ENCODE measurements around the gene SLC16A5.
"Not testable (repeated sequence)": the region's sequence is repeated elsewhere in the genome, so short reads cannot be mapped to it uniquely, and the experiment has no call there.

Gene SLC16A5

DNA sequence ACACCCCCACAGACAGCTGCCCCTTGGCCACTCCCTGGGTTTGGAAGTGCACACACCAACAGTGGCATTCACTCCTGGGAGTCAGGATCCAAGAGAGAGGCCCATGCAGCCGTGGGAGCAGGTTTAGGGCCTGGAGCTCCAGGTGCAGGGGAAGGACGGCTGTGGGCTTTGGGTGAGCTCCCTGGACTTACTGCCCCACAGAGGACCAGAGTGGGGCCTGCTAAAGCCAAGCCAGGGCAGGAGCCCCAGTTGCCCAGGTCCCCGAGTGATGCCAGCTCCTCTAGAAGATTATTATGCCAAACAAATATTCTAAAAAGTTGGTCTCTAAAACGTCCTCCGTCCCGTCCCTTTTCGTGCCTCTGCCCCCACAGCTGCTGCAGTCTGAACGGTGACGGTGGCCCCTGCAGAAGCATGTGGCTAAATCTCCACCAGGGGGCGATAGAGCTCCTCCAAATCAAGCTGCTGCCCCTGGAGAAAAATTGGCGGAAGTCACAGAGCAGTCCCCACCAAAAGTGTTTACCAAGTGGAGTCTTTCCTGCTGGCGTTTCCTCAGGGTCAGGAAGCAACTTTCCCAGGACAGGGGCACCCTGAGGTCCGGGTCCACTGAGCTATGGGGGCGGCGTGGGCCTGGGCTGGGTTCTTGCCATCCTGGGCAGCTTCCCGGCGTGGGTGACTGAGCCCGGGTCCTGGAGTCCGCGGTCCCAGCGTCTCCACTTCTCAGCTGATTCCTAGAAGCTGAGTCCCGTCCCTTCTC, 26.2 kb downstream of the SLC16A5 start:
- peak; percentile 61 to 86 (median 81) for DNase-seq

DNA sequence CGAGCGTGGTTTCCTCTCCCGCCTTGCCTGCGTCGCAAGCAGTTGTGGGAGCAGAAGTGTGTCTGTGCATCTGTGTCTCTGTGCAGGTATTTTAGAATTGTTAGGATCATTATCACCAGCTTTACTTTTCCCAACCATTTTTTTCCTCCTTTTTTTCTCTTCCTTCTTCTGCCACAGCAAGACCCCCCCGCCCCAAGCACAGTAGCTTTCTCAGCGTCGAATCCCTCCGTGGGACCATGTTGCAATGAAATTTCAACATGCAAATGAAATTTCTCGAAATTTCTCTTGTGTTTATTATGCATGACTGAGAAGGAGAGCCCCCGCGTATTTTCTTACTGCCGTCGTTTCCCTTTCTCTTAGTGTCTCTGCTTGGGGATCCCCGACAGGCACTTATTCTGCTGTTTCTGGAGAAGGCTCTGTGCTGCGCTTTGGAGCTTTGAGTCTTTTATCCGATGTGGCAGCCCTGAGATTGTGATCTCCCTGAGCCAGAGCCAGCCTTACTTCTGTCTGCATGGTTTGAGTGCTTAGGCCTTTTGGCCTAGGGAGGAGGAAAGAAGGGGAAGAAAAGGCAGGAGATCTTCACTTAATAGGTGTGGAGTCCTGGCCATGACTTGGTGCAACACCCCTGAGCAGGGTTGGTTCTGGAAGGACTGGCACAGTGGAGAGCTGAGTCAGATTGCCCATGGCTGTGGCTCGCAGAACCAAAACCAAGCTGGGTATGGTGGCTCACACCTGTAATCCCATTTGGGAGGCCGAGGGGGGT, 27.0 kb downstream of the SLC16A5 start:
- no peak for DNase-seq

DNA sequence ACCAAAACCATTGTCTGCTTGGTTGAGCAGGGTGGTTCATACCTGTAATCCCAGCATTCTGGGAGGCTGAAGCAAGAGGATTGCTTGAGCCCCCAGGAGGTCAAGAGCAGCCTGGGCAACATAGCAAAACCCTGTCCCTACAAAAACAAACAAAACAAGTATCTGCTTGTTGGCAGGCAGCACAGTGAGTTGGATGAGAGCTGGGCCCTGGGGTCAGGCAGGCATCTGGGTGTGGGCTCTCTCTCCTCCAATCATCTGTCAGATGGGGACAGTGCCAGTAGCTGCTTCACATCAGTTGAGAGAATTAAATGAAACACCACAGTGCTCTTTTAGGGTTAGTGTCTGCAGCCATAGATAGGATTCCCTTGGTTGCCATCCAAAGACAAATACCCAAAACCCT, 27.8 kb downstream of the SLC16A5 start:
- DNase-seq, result no peak

DNA sequence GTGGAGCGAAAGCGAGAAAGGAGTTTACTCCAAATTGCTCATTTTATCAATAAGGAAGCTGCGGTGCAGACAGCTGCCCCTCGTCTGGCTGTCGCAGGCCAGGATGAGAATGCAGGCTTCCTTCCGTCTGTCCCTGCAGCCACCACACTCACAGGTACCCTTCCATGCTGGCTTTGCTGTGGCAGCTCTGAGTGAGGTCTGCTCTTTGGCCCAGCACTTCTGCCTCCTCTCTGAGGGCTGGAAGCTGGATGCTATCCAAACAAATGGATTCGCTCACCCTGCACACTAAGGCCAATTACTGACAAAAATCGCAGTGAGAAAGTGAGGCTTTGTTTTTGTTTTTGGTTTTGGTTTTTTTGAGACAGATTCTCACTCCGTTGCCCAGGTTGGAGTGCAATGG, 29.0 kb downstream of the SLC16A5 start:
- DNase-seq, result no peak

DNA sequence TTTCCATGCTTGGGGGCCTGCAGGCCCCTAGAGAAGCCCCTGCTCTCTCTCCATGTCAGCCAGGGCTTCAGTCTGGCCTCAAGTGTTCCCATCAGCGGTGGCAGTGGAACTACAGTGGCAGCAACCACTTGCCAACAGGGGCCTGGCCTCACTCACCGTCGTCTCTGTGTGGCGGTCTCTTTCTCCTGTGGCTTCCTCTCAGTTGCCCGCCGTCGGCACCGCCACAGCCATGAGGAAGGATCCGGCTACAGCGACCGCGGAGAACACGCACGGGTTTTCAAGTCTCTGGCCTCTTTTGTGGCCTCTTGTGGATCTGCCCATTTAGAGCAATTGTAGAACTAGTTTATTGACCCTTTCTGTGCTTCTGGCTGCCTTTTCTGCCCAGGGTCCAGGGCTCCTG, 30.6 kb downstream of the SLC16A5 start:
- no peak for DNase-seq

DNA sequence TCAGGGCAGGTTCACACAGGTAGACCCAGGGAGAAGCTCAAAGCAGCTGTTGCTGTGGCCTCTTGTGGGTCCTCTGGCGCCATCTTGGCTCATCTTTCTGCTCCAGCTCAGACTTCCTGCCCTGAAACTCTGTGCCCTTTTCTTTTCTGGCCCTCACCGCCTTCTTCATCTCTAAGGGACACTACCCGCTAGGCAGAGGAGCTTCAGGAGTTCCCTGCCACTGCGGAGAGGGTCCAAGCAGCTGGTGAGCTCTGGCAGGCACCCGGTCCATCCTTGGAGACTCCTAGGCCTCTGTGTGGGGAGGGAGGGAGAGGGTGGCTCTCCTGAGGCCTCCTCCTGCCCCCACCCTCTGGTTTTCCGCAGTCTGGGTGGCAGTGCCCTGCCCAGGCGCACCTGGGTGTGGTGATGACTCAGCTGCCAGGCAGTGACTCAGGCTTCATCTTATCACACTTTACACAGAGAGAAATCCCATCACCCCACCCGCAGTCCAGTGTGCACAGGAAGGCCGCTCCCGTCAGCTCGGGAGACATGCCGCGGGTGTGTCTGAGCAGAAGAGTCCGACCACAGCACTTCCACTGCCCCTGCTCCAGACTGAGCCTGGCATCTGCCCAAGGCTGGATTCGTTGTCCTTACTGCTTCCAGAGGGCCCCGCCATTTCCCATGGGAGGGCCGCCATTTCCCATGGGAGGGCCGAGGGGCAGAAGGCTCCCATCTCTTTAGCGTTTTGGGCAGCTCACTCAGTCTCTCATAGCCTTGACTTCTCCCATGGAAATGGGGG, 36.5 kb downstream of the SLC16A5 start:
- peak in 1 of 3 experiments; percentile 41 for DNase-seq

DNA sequence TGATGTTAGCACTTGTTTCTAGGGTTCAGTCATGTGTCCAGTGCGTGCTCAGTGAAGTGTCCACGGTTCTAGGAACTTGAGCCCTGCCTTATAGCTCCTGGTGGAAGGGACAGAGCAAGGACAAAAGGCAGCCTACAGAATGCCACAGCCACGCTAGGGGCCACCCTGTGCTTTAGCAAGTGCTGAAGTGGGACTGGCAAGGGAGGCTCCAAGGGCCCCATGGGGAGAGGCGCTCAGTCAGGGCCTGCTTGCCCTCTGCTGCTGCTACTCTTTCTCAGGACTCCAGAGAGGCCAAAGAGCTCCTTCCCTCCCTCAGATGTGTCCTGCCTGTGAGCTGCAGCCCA, 37.0 kb downstream of the SLC16A5 start:
- DNase-seq, result no peak

DNA sequence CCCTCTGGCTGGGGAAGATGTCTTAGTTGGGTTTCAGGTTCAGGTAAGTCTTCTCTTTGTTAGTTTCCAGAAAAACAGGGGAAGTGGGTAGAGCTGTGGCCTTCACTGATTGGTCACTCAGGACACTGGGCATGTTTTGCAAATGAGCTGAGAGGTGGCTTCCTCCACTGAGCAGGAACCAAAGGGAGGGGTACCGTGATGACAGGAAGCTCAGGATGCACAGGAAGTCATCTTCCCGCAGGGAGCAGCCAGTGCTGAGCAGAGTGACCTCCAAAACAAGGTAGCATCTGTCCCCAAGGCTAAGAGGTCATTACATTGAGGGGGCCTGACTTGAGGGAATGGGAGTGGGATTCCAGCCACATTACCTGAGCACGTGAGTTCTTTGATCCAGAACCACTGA, 38.2 kb downstream of the SLC16A5 start:
- DNase-seq, result no peak

DNA sequence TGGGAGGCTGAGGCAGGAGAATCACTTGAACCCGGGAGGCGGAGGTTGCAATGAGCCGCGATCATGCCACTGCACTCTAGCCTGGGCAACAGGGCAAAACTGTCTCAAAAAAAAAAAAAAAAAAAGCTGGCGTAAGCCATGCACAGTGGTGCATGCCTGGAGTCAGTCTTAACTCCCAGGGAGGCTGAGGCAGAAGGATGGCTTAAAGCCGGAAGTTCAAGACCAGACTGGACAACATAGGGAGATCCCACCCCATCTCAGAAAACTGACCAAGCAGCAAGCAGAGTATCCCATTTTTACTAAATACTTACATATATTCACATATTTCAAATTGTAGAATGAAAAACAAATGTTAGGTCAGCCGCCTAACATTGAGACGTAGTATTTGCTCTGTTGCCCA, 39.2 kb downstream of the SLC16A5 start:
- no peak for DNase-seq

DNA sequence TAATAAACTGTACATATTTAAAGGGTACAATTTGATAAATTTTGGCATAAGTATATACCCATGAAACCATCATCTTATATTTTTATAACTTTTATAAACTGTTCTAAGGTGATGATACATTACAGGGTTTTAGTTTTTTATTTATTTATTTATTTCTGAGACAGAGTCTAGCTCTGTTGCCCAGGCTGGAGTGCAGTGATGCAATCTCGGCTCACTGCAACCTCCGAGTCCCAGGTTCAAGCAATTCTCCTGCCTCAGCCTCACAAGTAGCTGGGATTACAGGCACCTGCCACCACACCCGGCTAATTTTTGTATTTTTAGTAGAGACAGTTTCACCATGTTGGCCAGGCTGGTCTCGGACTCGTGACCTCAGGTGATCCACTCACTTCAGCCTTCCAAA, 40.2 kb downstream of the SLC16A5 start:
- DNase-seq, result not testable (repeated sequence)

DNA sequence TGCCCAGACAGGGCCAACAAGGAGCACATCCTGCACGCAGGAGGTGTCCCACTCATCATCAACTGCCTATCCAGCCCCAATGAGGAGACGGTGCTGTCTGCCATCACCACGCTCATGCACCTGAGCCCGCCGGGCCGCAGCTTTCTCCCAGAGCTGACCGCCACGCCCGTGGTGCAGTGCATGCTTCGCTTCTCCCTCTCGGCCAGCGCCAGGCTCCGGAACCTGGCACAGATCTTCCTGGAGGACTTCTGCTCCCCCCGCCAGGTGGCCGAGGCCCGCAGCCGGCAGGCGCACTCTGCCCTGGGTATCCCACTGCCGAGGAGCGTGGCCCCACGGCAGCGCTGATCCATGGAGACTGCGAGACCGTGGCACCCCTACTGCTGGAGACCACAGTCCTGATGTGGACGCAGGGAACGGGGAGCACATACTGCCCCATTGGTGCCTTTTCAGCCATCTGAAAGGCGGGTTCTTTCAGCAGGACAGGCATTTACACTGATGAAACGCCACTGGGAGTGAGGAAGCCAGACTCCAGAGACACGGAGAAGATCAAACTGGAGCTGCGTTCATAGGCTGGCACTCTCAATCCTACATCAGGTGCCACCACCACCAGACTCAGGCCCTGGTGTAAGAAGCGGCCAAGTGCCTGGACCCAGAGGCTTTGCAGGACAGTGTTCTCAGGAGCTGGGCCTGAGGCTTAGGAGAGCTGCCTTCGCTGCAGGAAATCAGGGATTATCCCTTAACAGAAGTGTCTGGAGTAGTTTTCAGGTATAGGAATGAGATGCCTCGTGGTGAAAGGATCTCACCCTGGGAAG, 41.1 kb downstream of the SLC16A5 start:
- DNase-seq, result no peak

DNA sequence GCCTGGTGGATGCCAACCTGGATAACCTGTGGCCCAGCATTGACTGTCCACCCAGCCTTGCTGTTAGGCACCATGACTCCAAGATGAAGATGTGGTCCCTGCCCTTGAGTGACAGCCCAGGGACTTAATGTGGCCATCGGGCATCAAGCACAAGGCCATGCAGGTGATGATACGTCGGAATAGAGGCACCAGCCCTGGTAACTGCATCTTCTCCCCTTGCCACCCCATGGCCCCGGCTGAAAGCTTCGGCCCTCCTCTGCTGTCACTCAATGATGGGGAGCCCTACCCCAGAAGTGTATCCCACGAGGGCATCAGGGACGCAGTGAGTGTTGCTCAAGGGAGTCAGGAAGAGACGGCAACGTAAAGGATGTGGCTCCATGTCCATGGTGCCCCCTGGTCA, 41.8 kb downstream of the SLC16A5 start:
- DNase-seq, result no peak

DNA sequence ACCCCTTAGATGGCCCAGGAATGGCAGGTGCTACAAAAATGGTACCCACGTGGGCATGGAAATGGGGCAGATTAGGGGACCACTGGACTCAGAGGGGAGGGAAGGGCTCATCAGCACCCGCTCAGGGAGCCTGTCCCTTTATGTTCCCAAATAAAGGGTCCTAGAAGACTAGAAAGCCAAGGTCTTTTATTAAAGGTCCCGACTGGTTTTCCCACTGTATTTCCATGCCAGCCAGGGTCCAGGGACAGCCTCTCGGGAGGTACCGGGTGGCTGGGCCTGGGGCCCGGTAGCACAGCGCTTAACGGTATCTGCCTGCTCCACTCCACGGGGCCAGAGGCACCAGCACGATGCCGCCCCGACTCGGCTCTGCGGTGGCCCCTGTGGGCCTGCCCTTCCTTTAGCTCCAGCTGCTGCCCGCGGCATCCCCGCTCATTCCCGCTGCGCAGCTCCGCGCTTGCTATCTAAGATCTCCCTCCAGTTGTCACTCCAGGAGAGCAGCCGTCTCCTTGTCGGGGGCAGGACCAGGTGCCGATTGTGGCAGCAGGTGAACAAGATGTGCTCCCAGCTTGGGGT, 42.4 kb downstream of the SLC16A5 start:
- DNase-seq, result no peak

DNA sequence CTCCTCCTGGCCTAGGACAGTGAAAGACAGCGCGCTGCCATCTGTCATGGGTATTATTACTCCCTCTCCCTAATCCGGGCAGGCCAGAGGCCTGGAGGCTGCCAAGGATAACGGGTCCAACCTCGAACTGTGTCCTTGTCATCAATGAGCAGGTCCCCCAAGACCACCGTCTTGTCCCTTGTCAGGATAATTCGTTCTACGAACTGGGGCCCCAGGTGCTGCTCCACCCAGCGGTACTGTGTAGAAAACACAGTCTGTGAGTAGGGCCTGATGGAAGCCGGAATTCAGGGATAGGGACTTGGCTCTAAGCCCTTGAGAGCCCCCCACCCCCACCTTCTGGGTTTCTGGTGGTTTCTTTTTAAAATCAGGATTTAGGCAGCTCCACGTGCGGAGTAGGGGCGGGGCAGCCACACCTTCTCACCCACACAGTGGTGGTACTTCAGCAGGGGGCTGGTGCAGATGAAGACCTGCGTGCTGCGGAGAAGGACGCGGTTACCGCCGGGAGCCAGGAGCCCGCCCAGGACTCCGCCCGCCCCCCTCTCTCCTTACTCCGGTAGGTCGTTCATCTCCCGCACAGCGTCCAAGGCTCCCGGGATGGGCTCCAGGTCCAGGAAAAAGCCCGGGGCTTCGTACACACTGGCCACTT, 43.0 kb downstream of the SLC16A5 start:
- peak in 2 of 3 experiments; percentile 80 to 81 for DNase-seq

DNA sequence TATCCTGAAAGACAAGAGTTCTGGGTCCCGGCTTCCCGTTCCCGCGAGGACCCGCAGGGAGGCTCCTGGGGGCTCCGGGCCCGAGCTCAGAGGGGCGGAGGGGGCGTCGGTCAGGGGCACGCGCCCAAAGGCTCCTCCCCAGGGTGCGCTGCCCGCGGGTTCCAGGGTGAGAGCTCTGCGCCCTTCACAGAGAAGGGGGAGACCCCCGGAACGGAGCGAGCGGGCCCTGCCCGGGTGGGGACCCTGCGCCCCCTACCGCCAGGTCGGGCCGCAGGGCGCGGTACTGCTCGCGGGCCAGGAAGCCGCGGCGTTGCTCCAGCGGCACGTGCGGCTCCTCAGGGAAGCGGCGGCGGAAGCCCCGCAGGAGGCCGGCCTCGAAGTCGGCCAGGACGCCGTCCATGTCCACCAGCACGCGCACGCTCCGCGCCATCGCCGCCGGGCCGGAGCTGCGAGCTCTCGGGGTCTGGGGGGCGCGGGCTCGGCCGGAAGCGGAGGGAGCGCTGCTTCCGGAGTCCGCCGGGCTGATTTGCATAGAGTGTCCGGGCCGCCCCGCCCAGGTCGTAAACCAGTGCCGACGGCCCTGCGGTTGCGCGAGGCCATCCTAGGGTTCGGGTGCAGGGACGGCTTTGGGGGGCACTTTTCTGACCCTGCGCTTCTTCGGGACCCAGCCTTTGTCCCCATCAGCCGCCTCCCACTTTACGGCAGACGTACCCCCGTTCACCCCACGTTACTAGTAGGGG, 43.7 kb downstream of the SLC16A5 start, which contains the start of gene NT5C:
Gene NT5C (minus strand): TSS at position 465 of the 740 bp plus-strand sequence. CDS start 35 bp downstream, at position 430.
- DNase-seq, result peak; percentile 76 to 93 (median 89)

DNA sequence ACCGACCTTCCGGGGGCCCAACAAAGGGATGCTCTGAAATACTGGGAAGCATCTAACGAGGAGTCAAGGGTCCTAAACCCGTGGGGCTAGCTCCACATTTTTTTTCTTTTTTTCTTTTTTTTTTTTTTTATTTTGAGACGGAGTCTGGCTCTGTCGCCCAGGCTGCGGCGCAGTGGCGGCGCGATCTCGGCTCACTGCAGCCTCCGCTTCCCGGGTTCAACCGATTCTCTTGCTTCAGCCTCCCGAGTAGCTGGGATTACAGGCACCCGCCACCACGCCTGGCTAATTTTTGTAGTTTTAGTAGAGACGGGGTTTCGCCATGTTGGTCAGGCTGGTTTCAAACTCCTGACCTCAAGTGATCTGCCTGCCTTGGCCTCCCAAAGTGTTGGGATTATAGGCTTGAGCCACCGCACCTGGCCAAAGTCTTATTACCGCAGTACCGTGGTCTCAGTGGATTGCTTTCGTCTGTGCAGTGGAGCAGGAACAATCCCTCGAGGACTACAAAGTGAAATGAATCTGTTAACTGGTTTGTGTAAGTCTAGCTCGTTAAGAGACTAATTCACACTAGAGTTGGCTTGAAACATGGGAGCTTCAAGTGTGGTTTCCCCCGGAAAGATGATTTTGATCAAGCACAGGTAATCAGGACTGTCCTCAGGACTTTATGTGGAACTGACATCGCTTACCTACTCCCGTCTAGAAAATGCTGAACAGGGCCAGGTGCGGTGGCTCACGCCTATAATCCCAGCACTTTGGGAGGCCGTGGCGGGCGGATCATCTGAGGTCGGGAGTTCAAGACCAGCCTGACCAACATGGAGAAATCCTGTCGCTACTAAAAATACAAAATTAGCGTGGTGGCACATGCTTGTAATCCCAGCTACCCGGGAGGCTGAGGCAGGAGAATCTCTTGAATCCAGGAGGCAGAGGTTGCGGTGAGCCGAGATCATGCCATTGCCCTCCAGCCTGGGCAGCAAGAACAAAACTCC, 44.6 kb downstream of the SLC16A5 start:
- peak in 1 of 3 experiments; percentile 24 for DNase-seq

DNA sequence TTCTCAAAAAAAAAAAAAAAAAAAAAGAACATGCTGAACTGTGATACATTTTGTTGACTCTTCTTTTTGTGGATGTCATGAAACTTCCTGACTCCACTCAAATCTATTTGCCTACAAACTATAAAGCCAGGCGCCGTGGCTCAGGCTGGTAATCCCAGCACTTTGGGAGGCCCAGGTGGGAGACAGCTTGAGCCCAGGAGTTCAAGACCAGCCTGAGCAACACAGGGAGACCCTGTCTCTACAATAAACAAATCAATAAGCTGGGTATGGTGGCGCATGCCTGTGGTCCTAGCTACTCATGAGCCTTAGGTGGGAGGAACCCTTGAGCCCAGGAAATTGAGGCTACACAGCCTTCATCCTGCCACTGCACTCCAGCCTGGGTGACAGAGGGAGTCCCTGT, 45.2 kb downstream of the SLC16A5 start:
- no peak for DNase-seq

DNA sequence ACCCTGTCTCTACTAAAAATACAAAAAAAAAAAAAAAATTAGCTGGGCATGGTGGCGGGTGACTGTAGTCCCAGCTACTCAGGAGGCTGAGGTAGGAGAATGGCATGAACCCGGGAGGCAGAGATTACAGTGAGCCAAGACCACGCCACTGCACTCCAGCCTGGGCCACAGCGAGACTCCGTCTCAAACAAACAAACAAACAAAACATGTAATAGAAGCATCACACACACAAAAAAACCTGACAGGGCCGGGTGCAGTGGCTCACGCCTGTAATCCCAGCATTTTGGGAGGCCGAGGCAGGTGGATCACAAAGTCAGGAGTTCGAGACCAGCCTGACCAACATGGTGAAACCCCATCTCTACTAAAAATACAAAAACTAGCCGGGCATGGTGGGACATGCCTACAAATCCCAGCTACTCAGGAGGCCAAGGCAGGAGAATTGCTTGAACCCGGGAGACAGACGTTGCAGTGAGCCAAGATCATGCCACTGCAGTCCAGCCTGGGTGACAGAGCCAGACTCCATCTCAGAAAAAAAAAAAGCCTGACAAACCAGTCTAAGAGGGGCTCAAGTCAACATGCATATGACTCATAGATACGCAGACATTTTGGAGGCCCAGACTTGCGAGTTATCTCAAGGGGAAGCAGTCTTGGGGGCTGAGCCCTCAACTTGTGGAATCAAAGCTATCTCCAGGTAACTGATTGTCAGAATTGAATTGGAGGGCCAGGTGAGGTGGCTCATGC, 46.0 kb downstream of the SLC16A5 start:
- DNase-seq, result not testable (repeated sequence)

DNA sequence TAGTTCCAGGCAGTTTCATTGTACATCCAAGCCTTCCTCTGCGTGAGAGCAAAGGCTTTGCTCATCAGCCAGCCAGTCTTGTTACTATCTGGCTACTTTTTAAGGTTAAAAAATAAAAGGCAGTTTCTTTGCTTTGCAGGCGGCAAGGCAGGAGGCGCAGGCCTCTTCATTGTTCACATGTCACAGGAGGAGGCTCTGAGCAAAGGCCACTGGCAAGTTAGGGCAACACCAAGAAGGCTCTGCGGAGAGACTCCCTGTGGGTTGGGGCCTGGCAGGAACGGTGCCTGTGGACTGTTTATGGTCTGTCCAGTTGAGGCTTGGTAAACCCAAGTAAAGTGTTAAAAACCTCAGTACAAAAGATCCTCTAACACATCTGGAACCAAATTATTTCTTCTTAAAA, 47.7 kb downstream of the SLC16A5 start:
- DNase-seq, result no peak
